Fibroblast of mammary gland (primary cell): ENCODE data around the gene PTGDS.

Experiments used
- DNase-seq: peaks from one replicate; pipeline ENCODE4 v3.0.0-alpha.2; 2010; ENCODE audit warnings: low read depth
- H3K4me3 ChIP-seq: 2 replicates; pipeline ENCODE4 v1.5.1; 2011; ENCODE audit warnings: low read depth, mild to moderate bottlenecking, low read length, moderate library complexity; ENCODE audit not compliant: control insufficient read depth
- TF ChIP-seq, protein P1 (sequence below): conservative IDR thresholded peaks from 2 replicates; pipeline ENCODE4 v1.5.1; 2011; ENCODE audit warnings: low read depth, low read length, inconsistent platforms; ENCODE audit not compliant: control insufficient read depth, insufficient read depth

The PTGDS gene

GRCh38 chr9:136968333-136969127 is 8.8 kb upstream of the PTGDS start:
- DNase-seq, result no peak
- no peak overlapping the region for H3K4me3 ChIP-seq
- TF ChIP-seq, protein P1, sequence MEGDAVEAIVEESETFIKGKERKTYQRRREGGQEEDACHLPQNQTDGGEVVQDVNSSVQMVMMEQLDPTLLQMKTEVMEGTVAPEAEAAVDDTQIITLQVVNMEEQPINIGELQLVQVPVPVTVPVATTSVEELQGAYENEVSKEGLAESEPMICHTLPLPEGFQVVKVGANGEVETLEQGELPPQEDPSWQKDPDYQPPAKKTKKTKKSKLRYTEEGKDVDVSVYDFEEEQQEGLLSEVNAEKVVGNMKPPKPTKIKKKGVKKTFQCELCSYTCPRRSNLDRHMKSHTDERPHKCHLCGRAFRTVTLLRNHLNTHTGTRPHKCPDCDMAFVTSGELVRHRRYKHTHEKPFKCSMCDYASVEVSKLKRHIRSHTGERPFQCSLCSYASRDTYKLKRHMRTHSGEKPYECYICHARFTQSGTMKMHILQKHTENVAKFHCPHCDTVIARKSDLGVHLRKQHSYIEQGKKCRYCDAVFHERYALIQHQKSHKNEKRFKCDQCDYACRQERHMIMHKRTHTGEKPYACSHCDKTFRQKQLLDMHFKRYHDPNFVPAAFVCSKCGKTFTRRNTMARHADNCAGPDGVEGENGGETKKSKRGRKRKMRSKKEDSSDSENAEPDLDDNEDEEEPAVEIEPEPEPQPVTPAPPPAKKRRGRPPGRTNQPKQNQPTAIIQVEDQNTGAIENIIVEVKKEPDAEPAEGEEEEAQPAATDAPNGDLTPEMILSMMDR, result no peak

- DNase-seq, result no peak
- TF ChIP-seq, protein P1, result no peak
- no peak overlapping the region for H3K4me3 ChIP-seq
Measured at GRCh38 chr9:136969150-136969549, 8.2 kb upstream of the PTGDS start.

DNA sequence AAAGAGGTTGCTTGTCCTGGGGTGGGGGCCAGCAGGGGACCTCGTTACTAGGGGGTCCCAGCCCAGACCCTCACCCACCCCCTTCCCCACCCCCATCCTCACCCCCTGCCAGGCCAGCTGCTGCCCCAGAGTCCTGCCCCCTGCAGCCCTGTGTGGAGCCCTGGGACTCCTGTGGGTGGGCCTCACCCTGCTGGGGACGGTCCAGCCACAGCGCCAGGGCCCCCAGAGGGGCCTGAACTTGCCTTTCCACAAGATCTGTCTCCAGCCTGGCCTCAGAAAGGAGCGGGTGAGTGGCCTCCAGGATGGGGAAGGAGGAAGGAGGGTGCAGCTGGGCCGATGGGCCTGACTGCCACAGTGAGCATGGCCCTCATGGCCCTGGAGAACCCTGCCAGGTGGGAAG is 7.5 kb upstream of the PTGDS start:
- TF ChIP-seq, protein P1, result no peak
- H3K4me3 ChIP-seq, result no peak overlapping the region
- no peak for DNase-seq

DNA sequence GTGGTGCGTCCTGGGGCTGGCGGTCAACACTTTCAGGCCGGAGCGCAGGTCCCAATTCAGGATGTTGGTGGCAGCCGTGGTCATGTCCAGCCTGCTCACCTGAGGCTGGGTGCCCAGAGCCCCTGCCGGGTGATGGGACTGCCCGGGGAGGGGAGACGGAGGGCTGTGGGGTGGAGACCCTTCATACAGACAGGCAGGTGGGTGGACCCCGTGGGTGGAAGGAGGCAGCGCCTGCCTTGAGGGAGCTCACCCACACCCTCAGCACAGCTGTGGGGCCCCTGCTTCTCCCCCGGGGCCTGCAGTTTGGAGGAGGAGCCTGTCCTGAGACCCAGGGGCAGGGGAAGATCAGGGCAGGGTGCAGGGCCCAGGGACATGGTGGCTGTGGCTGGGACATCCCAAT is 6.9 kb upstream of the PTGDS start:
- TF ChIP-seq, protein P1, result no peak
- no peak for DNase-seq
- no peak overlapping the region for H3K4me3 ChIP-seq

GRCh38 chr9:136971746-136972145 is 5.6 kb upstream of the PTGDS start:
- DNase-seq, result no peak
- TF ChIP-seq, protein P1, result no peak
- H3K4me3 ChIP-seq, result no peak overlapping the region

DNA sequence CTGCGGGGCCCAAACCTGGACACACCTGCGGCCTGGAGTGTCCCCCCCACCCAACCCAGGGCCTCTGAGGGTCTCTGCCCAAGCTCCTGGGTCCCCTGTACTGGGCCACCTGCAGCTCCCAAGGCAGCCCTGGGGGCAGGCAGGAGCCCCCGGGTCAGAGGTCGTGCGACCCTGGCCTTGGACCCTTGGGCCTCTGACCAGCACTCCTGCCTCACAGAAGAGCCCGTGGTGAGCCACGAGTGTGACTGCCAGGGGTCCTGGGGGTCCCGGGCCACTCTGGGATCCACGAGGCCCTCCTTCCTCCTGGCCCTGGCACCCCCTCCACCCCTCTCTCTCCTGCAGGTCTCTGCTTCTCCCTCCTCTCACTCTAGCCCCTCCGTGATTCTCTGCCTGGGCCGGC is 5.0 kb upstream of the PTGDS start:
- no peak for DNase-seq
- no peak overlapping the region for H3K4me3 ChIP-seq
- TF ChIP-seq, protein P1, result no peak
